GM12878 (cell line): ENCODE measurements around the gene FBXW12. TPM values are rescaled to one million over a fixed set of nuclear protein-coding genes. Genes with fewer than 3 reads are reported as not detected.

Experiments
- ATAC-seq: fragments of 200-7000 bp; cut with Tn5 transposase; 3 replicates; pipeline ENCODE4 v1.9.1; 2020; ENCODE audit warnings: mild to moderate bottlenecking, moderate library complexity
- BruUV-seq: library from RNA; stranded (reverse); fragments of 400-500 nt; replicated peaks from 2 replicates; lab custom pipeline; 2021; lab: Mats Ljungman, UMichigan
- CTCF ChIA-PET: fragments of 300-600 bp; sonication (Branson Sonifier 250); formaldehyde crosslinking; extraction: SDS; loops from one replicate; lab custom pipeline; 2021; ENCODE audit warnings: inconsistent platforms; lab: Yijun Ruan, JAX
- POLR2A ChIA-PET: fragments of 350-600 bp; formaldehyde crosslinking; extraction: SDS; loops from one replicate; lab custom pipeline; 2021; ENCODE audit warnings: inconsistent platforms; lab: Charles Lee
- RAD21 ChIA-PET: fragments of 300-600 bp; sonication (Branson Sonifier 250); formaldehyde crosslinking; loops from one replicate; lab custom pipeline; 2023; ENCODE audit warnings: antibody characterized with exemption; ENCODE audit not compliant: unreplicated experiment; lab: Charles Lee
- SMC1A ChIA-PET: fragments of 300-600 bp; sonication (Branson Sonifier 250); formaldehyde crosslinking; loops from one replicate; lab custom pipeline; 2023; ENCODE audit not compliant: unreplicated experiment, uncharacterized antibody; lab: Charles Lee
- DNase-seq: peaks from one replicate; pipeline ENCODE4 v3.0.0-alpha.2; 2011; ENCODE audit warnings: low read depth, low spot score
- FAIRE-seq: peaks from 3 replicates; lab custom pipeline; 2011; peaks lifted over from hg19 to GRCh38; lab: Jason Lieb, UNC
- H2AFZ ChIP-seq: 2 replicates; pipeline ENCODE4 v1.6.0; 2011; ENCODE audit warnings: low read depth, low read length, control low read depth; ENCODE audit not compliant: control insufficient read depth
- H3K27ac ChIP-seq: 2 replicates; pipeline ENCODE4 v1.5.1; 2011; ENCODE audit warnings: control low read depth; ENCODE audit not compliant: control insufficient read depth, insufficient read depth
- H3K27me3 ChIP-seq, 2 experiments: replicated peaks in 1 of 2; 2 replicates each; pipeline versions ENCODE4 v1.6.0 to v1.6.1; 2011; ENCODE audit warnings: low read length in 1 of 2; ENCODE audit not compliant: control insufficient read depth in 2 of 2, insufficient read depth in 2 of 2
- H3K36me3 ChIP-seq, 2 experiments: 2 replicates each; pipeline ENCODE4 v1.5.1; 2011; ENCODE audit warnings: low read length in 1 of 2; ENCODE audit not compliant: control insufficient read depth in 2 of 2, insufficient read depth in 2 of 2
- H3K4me1 ChIP-seq: 2 replicates; pipeline ENCODE4 v1.6.1; 2011; ENCODE audit warnings: mild to moderate bottlenecking, low read length, moderate library complexity, mixed read lengths; ENCODE audit not compliant: control insufficient read depth, insufficient read depth
- H3K4me2 ChIP-seq: 2 replicates; pipeline ENCODE4 v1.6.0; 2011; ENCODE audit warnings: control low read depth; ENCODE audit not compliant: control insufficient read depth, insufficient read depth
- H3K4me3 ChIP-seq: fragments of 200-600 bp; sonication (generic); 2 replicates; pipeline ENCODE4 v1.5.1; 2016
- H3K79me2 ChIP-seq: 2 replicates; pipeline ENCODE4 v1.6.0; 2011; ENCODE audit warnings: low read length; ENCODE audit not compliant: control insufficient read depth, insufficient read depth
- H3K9ac ChIP-seq: 2 replicates; pipeline ENCODE4 v1.8.0; 2011; ENCODE audit warnings: low read length, control low read depth, mixed read lengths; ENCODE audit not compliant: control insufficient read depth, insufficient read depth
- H3K9me3 ChIP-seq: replicated peaks from 3 replicates; pipeline ENCODE4 v1.5.1; 2011; ENCODE audit warnings: mild to moderate bottlenecking, low read length; ENCODE audit not compliant: control insufficient read depth, insufficient read depth
- H4K20me1 ChIP-seq: 2 replicates; pipeline ENCODE4 v1.6.0; 2011; ENCODE audit not compliant: control insufficient read depth, insufficient read depth
- EGR1 ChIP-seq, 2 experiments: IDR thresholded peaks; 1 replicate in 1 of 2; 2 replicates in 1 of 2; pipeline ENCODE4 v1.6.1; 2011 to 2012; ENCODE audit warnings: low read depth in 2 of 2, low read length in 2 of 2, borderline replicate concordance in 1 of 2, mild to moderate bottlenecking in 1 of 2, moderate library complexity in 1 of 2
- EZH2 ChIP-seq: IDR thresholded peaks from 2 replicates; pipeline ENCODE4 v1.6.1; 2012; ENCODE audit warnings: low read depth, mild to moderate bottlenecking, control low read depth, inconsistent platforms, low read length, borderline replicate concordance; ENCODE audit not compliant: control insufficient read depth
- NBN ChIP-seq: fragments of 450-650 bp; IDR thresholded peaks from 2 replicates; pipeline ENCODE4 v1.6.1; 2016
- NFYA ChIP-seq: IDR thresholded peaks from 2 replicates; pipeline ENCODE4 v1.6.1; 2011; ENCODE audit warnings: low read depth, mild to moderate bottlenecking, low read length, improper control_type of control experiment, borderline replicate concordance
- PAX5 ChIP-seq: IDR thresholded peaks from 2 replicates; pipeline ENCODE4 v1.6.1; 2011; ENCODE audit warnings: low read depth, low read length, borderline replicate concordance
- POLR2AphosphoS5 ChIP-seq: IDR thresholded peaks from 2 replicates; pipeline ENCODE4 v1.6.1; 2011; ENCODE audit warnings: mild to moderate bottlenecking, low read length, inconsistent platforms
- SPI1 ChIP-seq: IDR thresholded peaks from 2 replicates; pipeline ENCODE4 v1.6.1; 2011; ENCODE audit warnings: low read depth, mild to moderate bottlenecking, low read length, moderate library complexity, borderline replicate concordance; ENCODE audit not compliant: insufficient read depth
- WGBS: methylation state at CpG from one replicate; pipeline ENCODE4 v1.1.6; 2016; ENCODE audit warnings: low lambda C conversion rate; ENCODE audit not compliant: insufficient replicate concordance, insufficient coverage; ENCODE audit errors: missing lambda C conversion rate; 5-methylcytosine and 5-hydroxymethylcytosine counted together
- in situ Hi-C: fragments of 300-500 bp; cut with MboI; formaldehyde crosslinking; loops from 9 replicates; pipeline ENCODE4 v1.14.3; 2018; ENCODE audit warnings: mixed read lengths
- intact Hi-C: fragments of 100-400 bp; cut with micrococcal nuclease; formaldehyde crosslinking; loops from one replicate; pipeline ENCODE4 v1.14.2; 2022; ENCODE audit not compliant: unreplicated experiment
- polyA plus RNA-seq, 11 experiments: library from polyadenylated mRNA; depleted of rRNA in 4 of 11; unstranded in 6 of 11; stranded (reverse) in 5 of 11; fragments of >200 nt; fragmentation: Nextera tagmentation in 4 of 11; fragmentation: Illumina TruSeq in 1 of 11; extraction: Ambion mirVana in 4 of 11; extraction: Trizol in 1 of 11; gene quantifications; 1 replicate in 1 of 11; 2 replicates in 10 of 11; pipeline versions ENCODE4 v1.2.1 to v1.2.3, GENCODE V29; 2011 to 2016; ENCODE audit warnings: inconsistent platforms in 2 of 11, missing spikeins in 2 of 11, low read depth in 1 of 11
- total RNA-seq, 4 experiments: library from RNA; depleted of rRNA in 3 of 4; stranded (reverse); fragments of >200 nt in 3 of 4; fragmentation: Illumina TruSeq in 1 of 4; extraction: Trizol in 1 of 4; gene quantifications; 2 replicates each; pipeline versions ENCODE4 v1.2.1 to v1.2.3, GENCODE V29; 2013 to 2021
- TF ChIP-seq, protein P1 (sequence below): fragments of 150-350 bp; IDR thresholded peaks from 2 replicates; pipeline ENCODE4 v1.6.1; 2014; ENCODE audit warnings: mild to moderate bottlenecking, low read depth, low read length

The FBXW12 gene
- total and polyA plus RNA-seq, 10 of the 15 experiments (the other 5 are each of a cell fraction or from before 2014, with no cell fraction given), result 0.04 to 0.18 (median 0.12) TPM; not detected in 4

DNA sequence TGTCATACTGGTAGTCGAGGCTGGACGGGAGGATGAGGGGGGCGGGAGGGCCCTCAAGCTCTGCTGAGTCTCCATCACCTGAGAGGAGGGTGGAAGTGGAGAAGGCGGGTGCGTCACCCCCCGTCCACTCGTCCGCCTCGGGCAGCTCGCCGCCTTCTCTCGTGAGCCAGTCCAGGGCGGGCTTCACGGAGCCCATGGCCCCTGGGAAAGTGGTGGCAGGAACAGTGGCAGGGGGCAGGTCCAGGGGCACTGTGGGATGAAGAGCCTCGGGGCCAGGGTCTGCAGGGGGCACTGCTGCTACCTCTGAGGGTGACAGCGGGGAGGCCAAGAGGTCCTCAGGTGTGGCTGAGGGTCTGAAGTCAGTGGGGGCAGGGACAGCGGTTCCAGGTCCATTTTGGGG is 47.6 kb downstream of the FBXW12 start:
- Histone ChIP-seq H3K27me3 (no peaks in the 10 kb centered on the region), H3K36me3 (no peaks in the 10 kb centered on the region), H4K20me1 (no peaks in the 10 kb centered on the region), H3K4me1 (no peaks in the 10 kb centered on the region), H3K27ac (no peak overlapping the region), H3K9ac (no peak overlapping the region), H3K4me2 (no peak overlapping the region), H2AFZ (no peak overlapping the region), H3K9me3 (no peaks in the 10 kb centered on the region), H3K79me2 (no peaks in the 10 kb centered on the region), H3K4me3 (no peak overlapping the region)
- intact Hi-C loops (no loop called here), in situ Hi-C loops (no loop called here)
- POLR2A ChIA-PET, result no interaction called here
- CTCF ChIA-PET, result interaction anchor here (1.0 to 22.0 kb wide), 3 partner anchors 17 to 129 kb away, joined by 3 to 757 read pairs (median 5); partner anchors contain the start of genes CCDC51 and TMA7
- WGBS, result 54% methylated on average over 17 of the region's 17 CpGs
- FAIRE-seq (no peak), DNase-seq (no peak), ATAC-seq (no peak)
- SMC1A ChIA-PET, result interaction anchor here (2.6 kb wide), 1 partner anchor 16 kb away, joined by 8 read pairs; no protein-coding TSS in a partner anchor
- TF ChIP-seq EGR1 (IDR thresholded peaks at IDR 0.05; ENCODE audit: borderline replicate concordance in 1 of 2, low read depth in 2 of 2, low read length in 2 of 2), result no peak
- TF ChIP-seq PAX5, result no peak
- no peak for TF ChIP-seq EZH2
- TF ChIP-seq NBN, result no peak
- TF ChIP-seq, protein P1, sequence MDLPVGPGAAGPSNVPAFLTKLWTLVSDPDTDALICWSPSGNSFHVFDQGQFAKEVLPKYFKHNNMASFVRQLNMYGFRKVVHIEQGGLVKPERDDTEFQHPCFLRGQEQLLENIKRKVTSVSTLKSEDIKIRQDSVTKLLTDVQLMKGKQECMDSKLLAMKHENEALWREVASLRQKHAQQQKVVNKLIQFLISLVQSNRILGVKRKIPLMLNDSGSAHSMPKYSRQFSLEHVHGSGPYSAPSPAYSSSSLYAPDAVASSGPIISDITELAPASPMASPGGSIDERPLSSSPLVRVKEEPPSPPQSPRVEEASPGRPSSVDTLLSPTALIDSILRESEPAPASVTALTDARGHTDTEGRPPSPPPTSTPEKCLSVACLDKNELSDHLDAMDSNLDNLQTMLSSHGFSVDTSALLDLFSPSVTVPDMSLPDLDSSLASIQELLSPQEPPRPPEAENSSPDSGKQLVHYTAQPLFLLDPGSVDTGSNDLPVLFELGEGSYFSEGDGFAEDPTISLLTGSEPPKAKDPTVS, result no peak
- no peak for TF ChIP-seq NFYA
- TF ChIP-seq SPI1, result no peak
- no peak for TF ChIP-seq POLR2AphosphoS5
- RAD21 ChIA-PET, result interaction anchor here (1.8 to 1.9 kb wide), 2 partner anchors 17 to 19 kb away, joined by 5 read pairs; no protein-coding TSS in a partner anchor
- no TSS peak for BruUV-seq
